GM23248 (cell line): ENCODE results near the gene BAHD1.

Experiments used
- EZH2 ChIP-seq: fragments of 200-600 bp; sonication (generic); IDR thresholded peaks from 2 replicates; pipeline ENCODE4 v1.6.1; 2018; ENCODE audit warnings: antibody characterized with exemption, mild to moderate bottlenecking; ENCODE audit not compliant: insufficient read depth, poor library complexity, severe bottlenecking
- EZH2phosphoT487 ChIP-seq: fragments of 200-600 bp; sonication (generic); IDR thresholded peaks from 2 replicates; pipeline ENCODE4 v1.6.1; 2018; ENCODE audit warnings: antibody characterized with exemption, moderate library complexity, mild to moderate bottlenecking, low read depth; ENCODE audit not compliant: insufficient read depth

- no peak for TF ChIP-seq EZH2
- no peak for TF ChIP-seq EZH2phosphoT487
Measured at GRCh38 chr15:40425681-40426080, 15.1 kb upstream of the BAHD1 start.
